DOHH2 (cell line): Measurements from ENCODE around the gene WNT3A.

ENCODE experiments used
- EZH2phosphoT487 ChIP-seq: fragments of 200-600 bp; sonication (generic); IDR thresholded peaks from 2 replicates; pipeline ENCODE4 v1.6.1; 2017; ENCODE audit warnings: borderline replicate concordance, mild to moderate bottlenecking, antibody characterized with exemption, low read length, moderate library complexity, mixed read lengths
- TF ChIP-seq, protein P1 (sequence below): fragments of 200-600 bp; sonication (generic); IDR thresholded peaks from one replicate; pipeline ENCODE4 v1.5.1; 2014; ENCODE audit warnings: antibody characterized with exemption, mild to moderate bottlenecking, low read depth, low read length; ENCODE audit not compliant: poor library complexity, severe bottlenecking

DNA sequence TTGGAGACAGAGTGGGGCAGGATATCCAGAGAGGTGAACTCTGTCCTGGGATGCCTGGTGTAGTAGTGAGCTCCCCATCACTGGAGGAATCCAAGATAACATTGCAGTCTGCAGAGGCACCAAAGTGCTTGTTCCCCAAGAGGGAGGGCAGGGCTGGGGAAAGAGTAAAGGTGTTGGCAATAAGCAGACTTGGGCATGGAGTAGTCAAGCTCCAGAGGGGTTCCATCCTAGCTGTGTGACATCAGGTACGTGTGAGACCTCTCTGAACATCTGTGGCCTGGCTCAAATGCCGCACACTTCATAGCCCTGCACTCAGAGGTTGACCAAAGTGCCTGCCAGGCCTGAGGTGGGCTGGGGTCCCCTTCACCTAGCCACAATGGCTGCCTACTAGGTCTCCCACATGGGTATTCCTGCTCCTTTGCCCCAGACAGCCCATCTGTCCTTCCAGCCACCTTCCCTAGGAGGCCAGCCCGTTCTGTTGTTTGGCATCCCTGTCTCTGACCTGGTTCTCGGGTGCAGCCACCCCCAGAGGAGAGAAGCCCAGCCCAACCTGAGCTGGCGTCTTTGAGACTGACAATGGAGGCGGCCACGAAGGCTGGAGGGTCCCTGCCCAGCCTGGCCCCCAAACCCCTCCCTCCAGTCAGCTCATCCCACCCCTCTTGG, 72.9 kb downstream of the WNT3A start:
- TF ChIP-seq, protein P1, sequence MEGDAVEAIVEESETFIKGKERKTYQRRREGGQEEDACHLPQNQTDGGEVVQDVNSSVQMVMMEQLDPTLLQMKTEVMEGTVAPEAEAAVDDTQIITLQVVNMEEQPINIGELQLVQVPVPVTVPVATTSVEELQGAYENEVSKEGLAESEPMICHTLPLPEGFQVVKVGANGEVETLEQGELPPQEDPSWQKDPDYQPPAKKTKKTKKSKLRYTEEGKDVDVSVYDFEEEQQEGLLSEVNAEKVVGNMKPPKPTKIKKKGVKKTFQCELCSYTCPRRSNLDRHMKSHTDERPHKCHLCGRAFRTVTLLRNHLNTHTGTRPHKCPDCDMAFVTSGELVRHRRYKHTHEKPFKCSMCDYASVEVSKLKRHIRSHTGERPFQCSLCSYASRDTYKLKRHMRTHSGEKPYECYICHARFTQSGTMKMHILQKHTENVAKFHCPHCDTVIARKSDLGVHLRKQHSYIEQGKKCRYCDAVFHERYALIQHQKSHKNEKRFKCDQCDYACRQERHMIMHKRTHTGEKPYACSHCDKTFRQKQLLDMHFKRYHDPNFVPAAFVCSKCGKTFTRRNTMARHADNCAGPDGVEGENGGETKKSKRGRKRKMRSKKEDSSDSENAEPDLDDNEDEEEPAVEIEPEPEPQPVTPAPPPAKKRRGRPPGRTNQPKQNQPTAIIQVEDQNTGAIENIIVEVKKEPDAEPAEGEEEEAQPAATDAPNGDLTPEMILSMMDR: no peak
- no peak for TF ChIP-seq EZH2phosphoT487
